Uterus (tissue), 2 donors: ENCODE results near the gene POU2F3.

Source experiments
- POLR2A ChIP-seq, 2 donors: fragments of 450-650 bp; IDR thresholded peaks; one replicate each; pipeline ENCODE4 v1.6.1; 2016; ENCODE audit warnings: antibody characterized with exemption in 2 of 2, mild to moderate bottlenecking in 1 of 2, moderate library complexity in 1 of 2
- TF ChIP-seq, protein P1 (sequence below), 4 experiments: fragments of 200-600 bp in 2 of 4; fragments of 450-650 bp in 2 of 4; sonication (generic) in 2 of 4; IDR thresholded peaks; one replicate each; pipeline ENCODE4 v1.5.1; 2016 to 2019; ENCODE audit warnings: antibody characterized with exemption in 4 of 4, mild to moderate bottlenecking in 2 of 4, moderate library complexity in 1 of 4

DNA sequence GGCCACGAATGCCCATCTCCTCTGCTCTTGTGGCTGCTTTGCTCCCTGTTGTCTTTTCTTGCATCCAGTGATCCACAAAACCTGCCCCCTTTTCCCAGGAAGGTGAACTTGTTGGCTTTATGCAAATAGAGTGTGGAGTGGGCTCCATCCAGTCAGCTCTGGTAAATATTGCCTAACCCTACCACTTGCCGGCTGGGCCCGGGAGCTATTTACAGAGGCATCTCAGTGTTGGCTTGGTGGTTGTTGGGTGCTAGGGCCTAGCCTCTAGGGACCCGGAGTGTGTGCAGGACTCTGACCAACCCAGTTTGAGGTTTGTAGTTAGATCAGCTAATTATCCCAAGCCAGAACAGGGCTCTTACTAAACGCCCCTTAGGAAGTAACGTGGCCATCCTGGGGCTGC is 44.3 kb downstream of the POU2F3 start:
- TF ChIP-seq, protein P1, sequence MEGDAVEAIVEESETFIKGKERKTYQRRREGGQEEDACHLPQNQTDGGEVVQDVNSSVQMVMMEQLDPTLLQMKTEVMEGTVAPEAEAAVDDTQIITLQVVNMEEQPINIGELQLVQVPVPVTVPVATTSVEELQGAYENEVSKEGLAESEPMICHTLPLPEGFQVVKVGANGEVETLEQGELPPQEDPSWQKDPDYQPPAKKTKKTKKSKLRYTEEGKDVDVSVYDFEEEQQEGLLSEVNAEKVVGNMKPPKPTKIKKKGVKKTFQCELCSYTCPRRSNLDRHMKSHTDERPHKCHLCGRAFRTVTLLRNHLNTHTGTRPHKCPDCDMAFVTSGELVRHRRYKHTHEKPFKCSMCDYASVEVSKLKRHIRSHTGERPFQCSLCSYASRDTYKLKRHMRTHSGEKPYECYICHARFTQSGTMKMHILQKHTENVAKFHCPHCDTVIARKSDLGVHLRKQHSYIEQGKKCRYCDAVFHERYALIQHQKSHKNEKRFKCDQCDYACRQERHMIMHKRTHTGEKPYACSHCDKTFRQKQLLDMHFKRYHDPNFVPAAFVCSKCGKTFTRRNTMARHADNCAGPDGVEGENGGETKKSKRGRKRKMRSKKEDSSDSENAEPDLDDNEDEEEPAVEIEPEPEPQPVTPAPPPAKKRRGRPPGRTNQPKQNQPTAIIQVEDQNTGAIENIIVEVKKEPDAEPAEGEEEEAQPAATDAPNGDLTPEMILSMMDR (IDR thresholded peaks at IDR 0.05), result no peak
- TF ChIP-seq POLR2A (IDR thresholded peaks at IDR 0.05), result no peak
